Stimulated activated CD8-positive, alpha-beta memory T cell treated with anti-CD3 and anti-CD28 coated beads, Interleukin-7, amount 100 ng/mL, for 48 hours (primary cell): Measurements from ENCODE around the gene PSG6.
"Not testable (repeated sequence)": the region's sequence is repeated elsewhere in the genome, so short reads cannot be mapped to it uniquely, and the experiment has no call there.

ENCODE experiments used
- DNase-seq, 2 donors: peaks; one replicate each; pipeline ENCODE4 v3.0.0-alpha.2; 2020; ENCODE audit warnings: low read depth in 1 of 2; ENCODE audit errors: extremely low read depth in 1 of 2

The PSG6 gene

GRCh38 chr19:42912941-42913340 is 4.8 kb downstream of the PSG6 start:
- DNase-seq, result not testable (repeated sequence)

DNA sequence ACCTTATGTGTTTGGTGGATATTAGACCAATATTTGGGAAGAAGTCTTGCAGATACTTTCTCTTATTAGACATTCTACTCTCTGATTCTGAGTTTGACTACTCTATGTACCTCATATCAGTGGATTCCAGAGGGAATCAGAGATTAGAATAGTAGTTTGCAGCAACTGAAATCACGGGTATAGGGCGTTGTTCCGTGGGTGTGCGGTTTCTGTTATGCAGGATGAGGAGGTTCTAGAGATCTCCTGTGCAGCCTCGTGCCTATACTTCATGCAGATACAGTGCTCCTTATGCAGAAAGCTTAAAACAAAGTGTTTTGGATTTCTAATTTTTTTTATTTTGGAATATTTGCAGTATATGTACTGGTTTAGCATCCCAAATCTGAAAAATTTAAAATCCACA is 6.0 kb downstream of the PSG6 start:
- DNase-seq, result not testable (repeated sequence)

DNA sequence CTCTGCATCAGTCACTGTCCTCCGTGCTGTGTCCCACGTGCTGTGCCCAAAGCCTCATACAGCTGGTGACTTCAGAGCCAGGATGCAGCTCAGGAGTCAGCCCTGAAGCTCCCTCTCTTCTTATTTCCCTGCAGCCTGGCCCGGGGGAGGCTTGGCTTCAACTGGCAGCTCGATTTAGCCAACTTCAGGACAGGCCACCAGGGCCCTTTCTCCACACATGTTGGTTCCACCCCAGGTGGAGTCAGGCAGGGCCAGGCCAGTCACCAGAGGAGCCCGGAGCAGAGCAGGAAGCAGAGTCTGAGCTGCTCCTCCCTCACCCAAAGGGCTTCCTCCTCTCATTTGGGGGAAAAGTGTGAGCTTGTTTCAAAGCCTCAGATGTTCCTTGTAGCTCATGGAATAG is 11.5 kb downstream of the PSG6 start:
- not testable (repeated sequence) for DNase-seq

GRCh38 chr19:42900561-42900960 is 17.1 kb downstream of the PSG6 start:
- not testable (repeated sequence) for DNase-seq

DNA sequence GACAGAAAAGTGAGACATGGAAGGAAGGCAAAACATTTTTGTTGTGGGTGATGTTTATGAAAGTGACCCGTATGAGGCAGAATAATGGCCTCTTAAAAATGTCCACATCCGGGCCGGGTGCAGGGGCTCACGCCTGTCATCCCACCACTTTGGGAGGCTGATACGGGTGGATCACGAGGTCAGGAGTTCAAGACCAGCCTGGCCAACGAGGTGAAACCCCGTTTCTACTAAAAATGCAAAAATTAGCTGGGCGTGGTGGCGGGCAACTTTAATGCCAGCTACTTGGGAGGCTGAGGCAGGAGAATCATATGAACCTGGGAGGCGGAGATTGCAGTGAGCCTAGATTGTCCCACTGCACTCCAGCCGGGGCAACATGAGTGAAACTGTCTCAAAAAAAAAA is 18.0 kb downstream of the PSG6 start:
- DNase-seq, result not testable (repeated sequence)

- DNase-seq, result not testable (repeated sequence)
Observed at GRCh38 chr19:42899110-42899509, 18.6 kb downstream of the PSG6 start.

DNA sequence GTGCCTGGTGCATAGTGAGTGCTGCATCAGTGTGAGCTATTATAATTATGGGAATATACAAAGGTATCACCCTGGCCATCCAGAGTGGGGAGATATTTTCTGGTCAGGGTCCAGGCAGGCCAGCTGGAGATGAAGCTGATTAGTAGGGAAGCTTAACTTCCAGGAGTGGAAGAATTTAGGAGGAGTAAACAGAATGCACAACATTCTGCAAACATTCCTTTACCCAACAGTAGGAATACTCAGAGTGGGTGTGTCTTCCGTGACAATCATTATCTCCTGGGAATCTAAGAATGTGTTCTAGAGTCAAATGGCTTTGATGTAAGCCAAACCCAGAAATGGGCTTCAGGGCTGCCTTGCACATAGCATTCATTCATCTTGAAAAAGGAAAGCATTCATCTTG is 19.0 kb downstream of the PSG6 start:
- not testable (repeated sequence) for DNase-seq

DNA sequence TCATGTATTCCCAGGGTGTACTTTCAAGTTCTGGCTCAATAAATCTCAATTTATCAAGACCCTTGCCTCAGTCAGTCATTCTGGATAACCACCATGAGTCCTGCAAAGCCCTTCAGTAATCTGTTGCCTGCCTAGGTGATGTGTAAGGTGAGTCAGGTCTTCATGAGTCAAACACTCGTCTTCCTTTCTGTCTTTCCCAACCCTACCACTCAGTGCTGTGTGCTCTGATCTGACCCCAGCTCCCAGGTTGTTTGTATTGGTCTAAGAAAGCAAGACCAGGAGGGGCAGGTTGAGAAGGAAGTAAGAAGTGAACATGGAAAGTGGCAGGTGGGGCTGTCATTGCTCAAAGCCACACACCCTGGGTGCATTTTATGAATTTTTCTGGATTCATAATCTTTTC is 20.0 kb downstream of the PSG6 start:
- DNase-seq, result not testable (repeated sequence)

- DNase-seq, result not testable (repeated sequence)
Observed at GRCh38 chr19:42890446-42890845, 27.2 kb downstream of the PSG6 start.

DNA sequence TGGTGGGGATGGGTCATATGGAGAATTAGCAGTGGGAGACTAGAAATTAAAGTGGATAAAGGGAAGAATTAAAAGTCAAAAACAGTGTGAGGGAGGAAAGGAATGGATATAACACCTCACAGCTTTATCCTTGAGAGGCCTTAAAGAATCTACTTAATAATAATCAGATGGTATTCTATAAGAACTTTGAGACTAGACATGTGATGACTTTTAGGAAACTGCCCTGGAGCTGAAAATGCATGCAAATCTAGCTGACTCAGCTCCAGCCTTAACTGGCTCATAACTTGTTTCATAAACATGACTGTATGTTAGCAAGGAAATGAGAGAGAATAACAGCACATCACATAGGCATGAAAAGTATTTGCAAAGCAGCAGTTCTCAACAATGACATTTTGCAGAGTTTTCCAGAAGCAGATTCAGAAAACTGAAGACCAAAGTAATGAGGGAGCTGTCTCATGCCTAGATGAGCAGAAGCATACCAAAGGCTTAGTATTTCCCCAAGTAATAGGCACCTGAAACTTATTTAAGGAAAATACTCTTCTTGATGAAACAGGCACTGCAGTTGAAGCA is 29.7 kb downstream of the PSG6 start:
- not testable (repeated sequence) for DNase-seq

DNA sequence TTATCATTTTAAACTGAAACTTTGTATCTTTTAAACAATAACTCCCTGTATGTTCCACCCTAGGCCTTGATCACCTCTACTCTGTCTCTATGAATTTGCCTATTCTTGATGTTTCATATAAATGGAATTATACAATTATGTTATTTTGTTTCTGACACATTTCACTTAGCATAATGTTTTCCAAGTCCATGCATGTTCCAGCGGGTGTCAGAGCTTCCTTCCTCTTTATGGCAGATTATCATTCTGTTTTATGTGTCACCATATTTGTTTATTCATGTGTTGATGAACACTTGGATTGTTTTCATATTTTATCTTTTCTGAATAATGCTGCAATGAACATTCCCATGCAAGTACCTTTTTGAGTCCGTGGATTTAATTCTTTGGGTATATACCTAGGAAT is 35.0 kb downstream of the PSG6 start:
- not testable (repeated sequence) for DNase-seq

DNA sequence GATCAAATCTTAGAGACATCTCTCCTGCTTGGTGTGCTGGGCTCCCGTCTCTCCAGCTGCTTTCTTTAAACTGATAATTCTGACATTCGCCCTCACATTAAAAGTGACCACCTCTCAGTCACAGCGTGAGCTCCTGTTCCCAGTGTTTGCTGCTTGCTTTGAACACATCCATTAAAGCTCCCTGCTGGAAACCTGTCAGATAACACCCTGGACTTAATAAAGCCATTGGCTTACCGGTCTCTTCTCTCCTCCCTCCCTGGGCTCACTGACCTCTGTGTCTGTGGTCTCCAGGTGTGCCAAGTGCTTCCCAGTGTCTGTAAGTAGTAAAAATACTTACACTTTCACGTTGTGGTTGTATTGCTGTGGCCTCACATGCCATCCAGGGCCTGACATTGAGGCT is 35.7 kb downstream of the PSG6 start:
- DNase-seq, result not testable (repeated sequence)

- not testable (repeated sequence) for DNase-seq
Observed at GRCh38 chr19:42881279-42881678, 36.4 kb downstream of the PSG6 start.

GRCh38 chr19:42880621-42881020 is 37.1 kb downstream of the PSG6 start:
- DNase-seq, result not testable (repeated sequence)

DNA sequence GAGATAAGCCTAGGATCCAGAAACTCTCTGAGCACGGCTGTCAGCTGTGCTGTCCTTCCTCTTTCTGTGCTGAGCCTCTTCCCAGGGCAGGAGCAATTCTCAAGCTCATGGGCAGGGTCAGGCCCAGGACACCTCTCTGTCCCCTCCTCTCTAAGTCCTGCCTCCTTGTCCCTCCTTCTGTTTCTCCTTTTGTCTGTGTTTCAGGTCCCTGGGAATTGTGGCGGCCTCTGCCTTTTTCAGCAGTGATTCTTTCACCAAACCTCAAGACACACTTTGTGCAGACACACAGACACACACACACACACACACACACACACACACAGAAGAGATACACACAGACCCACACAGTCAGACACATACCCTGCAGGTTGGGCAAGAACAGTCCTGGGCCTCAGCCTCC is 38.1 kb downstream of the PSG6 start, which contains the start of gene PSG1:
Gene PSG1, minus strand, starts transcription at position 101 of the 400 bp plus-strand sequence. CDS start 132 bp downstream, outside the sequence.
- DNase-seq, result no peak

DNA sequence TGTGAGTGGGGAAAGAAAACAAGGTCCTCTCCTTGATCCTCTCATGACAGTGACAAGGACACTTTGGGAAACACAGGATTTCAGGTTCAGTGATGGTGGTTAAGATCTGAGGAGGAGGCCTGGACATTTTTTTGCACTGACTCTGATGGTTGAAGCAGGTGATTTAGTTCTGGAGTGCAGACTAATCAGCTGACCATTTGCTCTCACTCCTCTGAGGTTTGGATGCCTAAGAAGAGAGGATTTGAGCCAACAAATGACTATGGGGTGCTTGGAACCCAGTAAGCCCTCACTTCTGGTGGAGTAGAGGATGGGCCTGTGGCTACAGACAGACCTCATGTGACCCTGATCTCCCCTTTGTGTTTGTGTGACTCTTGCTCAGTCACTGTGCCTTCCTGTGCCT is 41.1 kb downstream of the PSG6 start:
- DNase-seq, result not testable (repeated sequence)

GRCh38 chr19:42875881-42876280 is 41.8 kb downstream of the PSG6 start:
- DNase-seq, result not testable (repeated sequence)

GRCh38 chr19:42874901-42875813 is 42.5 kb downstream of the PSG6 start:
- DNase-seq, result not testable (repeated sequence)

GRCh38 chr19:42874136-42874535 is 43.6 kb downstream of the PSG6 start:
- not testable (repeated sequence) for DNase-seq

GRCh38 chr19:42872608-42873007 is 45.1 kb downstream of the PSG6 start:
- DNase-seq, result no peak

DNA sequence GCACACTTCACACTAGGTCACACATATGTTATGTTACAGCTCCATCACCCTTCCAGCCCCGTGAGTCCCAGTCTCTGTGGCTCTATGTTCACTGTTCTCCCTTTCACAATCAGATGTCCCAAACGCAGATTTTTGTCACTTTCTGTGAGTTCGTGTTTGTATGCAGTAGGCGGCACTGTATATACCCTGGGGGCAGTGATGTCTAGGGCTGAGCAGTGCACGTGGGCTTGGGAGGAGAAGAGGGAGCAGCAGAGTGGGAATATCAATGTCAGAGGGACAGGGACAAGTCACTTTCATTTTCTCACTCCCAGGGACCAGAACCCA is 60.2 kb downstream of the PSG6 start:
- DNase-seq, result no peak
